NCI-H187 treated with DMSO at 0.1 percent for 48 hours (cell line): Measurements from ENCODE around the gene SBK2.

Source experiments
- DNase-seq: peaks from one replicate; lab custom pipeline; 2025; lab: John Stamatoyannopoulos, UW

Gene SBK2

GRCh38 chr19:55554302-55554701, 17.4 kb upstream of the SBK2 start:
- no peak for DNase-seq

GRCh38 chr19:55553217-55554182, 16.6 kb upstream of the SBK2 start:
- no peak for DNase-seq

- DNase-seq = no peak
Measured at GRCh38 chr19:55552620-55553019, 15.7 kb upstream of the SBK2 start.

GRCh38 chr19:55552206-55552605, 15.3 kb upstream of the SBK2 start:
- no peak for DNase-seq

- DNase-seq = no peak
Measured at GRCh38 chr19:55550321-55550650, 13.4 kb upstream of the SBK2 start.

GRCh38 chr19:55549500-55550320, 12.8 kb upstream of the SBK2 start:
- DNase-seq = no peak

GRCh38 chr19:55546822-55547614, 10.1 kb upstream of the SBK2 start:
- DNase-seq = no peak

GRCh38 chr19:55546011-55546410, 9.1 kb upstream of the SBK2 start:
- DNase-seq = no peak

- no peak for DNase-seq
Measured at GRCh38 chr19:55545443-55545842, 8.5 kb upstream of the SBK2 start, which contains the start of gene SBK3. Gene SBK3 (minus strand): TSS chr19:55545543. CDS start chr19:55545543, 0 bp downstream.

- DNase-seq = no peak
Measured at GRCh38 chr19:55544776-55545439, 8.0 kb upstream of the SBK2 start.

- no peak for DNase-seq
Measured at GRCh38 chr19:55544014-55544413, 7.1 kb upstream of the SBK2 start.

GRCh38 chr19:55543567-55543966, 6.6 kb upstream of the SBK2 start:
- DNase-seq = no peak

- no peak for DNase-seq
Measured at GRCh38 chr19:55542292-55542855, 5.4 kb upstream of the SBK2 start.

GRCh38 chr19:55541091-55541490, 4.2 kb upstream of the SBK2 start:
- no peak for DNase-seq

GRCh38 chr19:55540619-55541018, 3.7 kb upstream of the SBK2 start:
- no peak for DNase-seq

GRCh38 chr19:55539090-55539984, 2.4 kb upstream of the SBK2 start:
- DNase-seq = no peak

GRCh38 chr19:55538132-55538531, 1.2 kb upstream of the SBK2 start:
- DNase-seq = no peak

- DNase-seq = no peak
Measured at GRCh38 chr19:55537741-55538111, 793 bp upstream of the SBK2 start.

- no peak for DNase-seq
Measured at GRCh38 chr19:55536366-55536765, 567 bp downstream of the SBK2 start.

GRCh38 chr19:55535965-55536350, 975 bp downstream of the SBK2 start:
- no peak for DNase-seq
